HEK293 (cell line): ENCODE measurements around the gene RPS6KA5.
"Not testable (repeated sequence)": the region's sequence is repeated elsewhere in the genome, so short reads cannot be mapped to it uniquely, and the experiment has no call there.

Experiments used
- CTCF ChIA-PET: fragments of 350-600 bp; formaldehyde crosslinking; extraction: SDS; loops from one replicate; lab custom pipeline; 2021; ENCODE audit warnings: antibody characterized with exemption; lab: Yijun Ruan, JAX
- POLR2A ChIA-PET: fragments of 300-600 bp; formaldehyde crosslinking; extraction: SDS; loops from one replicate; lab custom pipeline; 2020; ENCODE audit warnings: antibody characterized with exemption, inconsistent platforms; lab: Yijun Ruan, JAX
- H3K27ac ChIP-seq: fragments of 200-500 bp; sonication (Bioruptor generic); 2 replicates; pipeline ENCODE4 v1.5.1; 2014; ENCODE audit warnings: low read depth, low read length, control low read depth, inconsistent platforms; ENCODE audit errors: extremely low read depth
- H3K36me3 ChIP-seq, 2 experiments: fragments of 200-500 bp in 1 of 2; sonication (Bioruptor generic) in 1 of 2; 1 replicate in 1 of 2; 2 replicates in 1 of 2; pipeline ENCODE4 v1.5.1; 2014 to 2017; ENCODE audit warnings: inconsistent platforms in 2 of 2, low read length in 2 of 2; ENCODE audit not compliant: control insufficient read depth in 2 of 2, insufficient read depth in 1 of 2
- H3K4me1 ChIP-seq: fragments of 200-500 bp; sonication (Bioruptor generic); 2 replicates; pipeline ENCODE4 v1.5.1; 2014; ENCODE audit warnings: mild to moderate bottlenecking, low read length, inconsistent platforms; ENCODE audit not compliant: control insufficient read depth, insufficient read depth
- H3K4me3 ChIP-seq: 2 replicates; pipeline ENCODE4 v1.5.1; 2011; ENCODE audit warnings: low read depth, mild to moderate bottlenecking, control low read depth, low read length, moderate library complexity
- H3K9me3 ChIP-seq: fragments of 200-500 bp; sonication (Bioruptor generic); 2 replicates; pipeline ENCODE4 v1.5.1; 2014; ENCODE audit warnings: low read depth, low read length, inconsistent platforms; ENCODE audit not compliant: control insufficient read depth, insufficient read depth
- HIC1 ChIP-seq: fragments of 450-650 bp; formaldehyde crosslinking; IDR thresholded peaks from 2 replicates; pipeline ENCODE4 v1.5.1; 2016; ENCODE audit warnings: missing biosample characterization, missing genetic modification characterization
- KLF17 ChIP-seq: fragments of 450-650 bp; formaldehyde crosslinking; IDR thresholded peaks from 2 replicates; pipeline ENCODE4 v1.5.1; 2016; ENCODE audit warnings: missing biosample characterization, missing genetic modification characterization
- MEIS1 ChIP-seq: sonication (generic); formaldehyde crosslinking; IDR thresholded peaks from 2 replicates; pipeline ENCODE4 v1.8.1; 2022; ENCODE audit warnings: missing genetic modification reagents, mild to moderate bottlenecking, borderline replicate concordance
- PBX3 ChIP-seq: sonication (generic); formaldehyde crosslinking; IDR thresholded peaks from 2 replicates; pipeline ENCODE4 v1.8.1; 2022; ENCODE audit warnings: mild to moderate bottlenecking, moderate library complexity, missing genetic modification reagents
- PRDM10 ChIP-seq: fragments of 450-650 bp; formaldehyde crosslinking; IDR thresholded peaks from 2 replicates; pipeline ENCODE4 v1.5.1; 2016; ENCODE audit warnings: missing biosample characterization, missing genetic modification characterization
- SETDB1 ChIP-seq: IDR thresholded peaks from one replicate; pipeline ENCODE4 v1.6.1; 2017; ENCODE audit warnings: mild to moderate bottlenecking, low read length, moderate library complexity, mixed read lengths; ENCODE audit not compliant: insufficient read length
- SP3 ChIP-seq: fragments of 450-650 bp; formaldehyde crosslinking; IDR thresholded peaks from 2 replicates; pipeline ENCODE4 v1.5.1; 2016; ENCODE audit warnings: missing biosample characterization, missing genetic modification characterization
- YY2 ChIP-seq: fragments of 450-650 bp; formaldehyde crosslinking; IDR thresholded peaks from 2 replicates; pipeline ENCODE4 v1.5.1; 2016; ENCODE audit warnings: missing biosample characterization, missing genetic modification characterization
- ZBTB17 ChIP-seq: fragments of 450-650 bp; formaldehyde crosslinking; IDR thresholded peaks from 2 replicates; pipeline ENCODE4 v1.5.1; 2016; ENCODE audit warnings: missing biosample characterization, missing genetic modification characterization
- ZFP3 ChIP-seq: fragments of 450-650 bp; formaldehyde crosslinking; IDR thresholded peaks from 2 replicates; pipeline ENCODE4 v1.5.1; 2016; ENCODE audit warnings: low read depth, missing biosample characterization, missing genetic modification characterization
- ZNF132 ChIP-seq: fragments of 450-650 bp; formaldehyde crosslinking; IDR thresholded peaks from 2 replicates; pipeline ENCODE4 v1.5.1; 2017; ENCODE audit warnings: missing biosample characterization, missing genetic modification characterization, borderline replicate concordance
- ZNF140 ChIP-seq: fragments of 450-650 bp; formaldehyde crosslinking; IDR thresholded peaks from 2 replicates; pipeline ENCODE4 v1.5.1; 2016; ENCODE audit warnings: missing biosample characterization, missing genetic modification characterization
- ZNF157 ChIP-seq: fragments of 450-650 bp; formaldehyde crosslinking; IDR thresholded peaks from 2 replicates; pipeline ENCODE4 v1.5.1; 2016; ENCODE audit warnings: missing biosample characterization, missing genetic modification characterization
- ZNF26 ChIP-seq: fragments of 450-650 bp; formaldehyde crosslinking; IDR thresholded peaks from 2 replicates; pipeline ENCODE4 v1.5.1; 2016; ENCODE audit warnings: missing biosample characterization, missing genetic modification characterization
- ZNF354C ChIP-seq: fragments of 450-650 bp; formaldehyde crosslinking; IDR thresholded peaks from 2 replicates; pipeline ENCODE4 v1.5.1; 2016; ENCODE audit warnings: missing biosample characterization, missing genetic modification characterization, low read depth, borderline replicate concordance
- ZNF391 ChIP-seq: fragments of 450-650 bp; formaldehyde crosslinking; IDR thresholded peaks from 2 replicates; pipeline ENCODE4 v1.5.1; 2016; ENCODE audit warnings: low read depth, missing biosample characterization, missing genetic modification characterization, borderline replicate concordance
- ZNF777 ChIP-seq: fragments of 450-650 bp; formaldehyde crosslinking; IDR thresholded peaks from 2 replicates; pipeline ENCODE4 v1.5.1; 2017; ENCODE audit warnings: missing biosample characterization, missing genetic modification characterization, borderline replicate concordance

Gene RPS6KA5

GRCh38 chr14:90960818-90961217 lies 99.6 kb downstream of the RPS6KA5 start (continued):
- TF ChIP-seq PRDM10 (tag by site-specific recombination) (no peak), PBX3 (CRISPR knock-in tag) (no peak), ZNF777 (tag by site-specific recombination) (no peak), ZFP3 (tag by site-specific recombination) (no peak), SP3 (tag by site-specific recombination) (no peak), ZNF140 (no peak)

- H3K4me1 ChIP-seq, result no peaks in the 10 kb centered on the region
- H3K27ac ChIP-seq, result no peak overlapping the region
- POLR2A ChIA-PET, result no interaction called here
- no peaks in the 10 kb centered on the region for H3K36me3 ChIP-seq
- TF ChIP-seq ZNF391 (no peak), ZBTB17 (tag by site-specific recombination) (no peak), MEIS1 (no peak)
- H3K9me3 ChIP-seq, result no peaks in the 10 kb centered on the region
- CTCF ChIA-PET, result no interaction called here
- H3K4me3 ChIP-seq, result no peak overlapping the region
These were observed 101.1 kb downstream of the RPS6KA5 start for GRCh38 chr14:90959344-90959743.

- ChIA-PET CTCF (no interaction called here), POLR2A (no interaction called here)
- Histone ChIP-seq H3K4me3 (no peak overlapping the region), H3K36me3 (no peaks in the 10 kb centered on the region), H3K4me1 (no peaks in the 10 kb centered on the region), H3K9me3 (no peaks in the 10 kb centered on the region), H3K27ac (no peak overlapping the region)
- TF ChIP-seq SP3 (tag by site-specific recombination), result no peak
- peak; percentile 91 for TF ChIP-seq SETDB1
- no peak for TF ChIP-seq KLF17 (tag by site-specific recombination)
These were observed 104.2 kb downstream of the RPS6KA5 start for GRCh38 chr14:90956273-90956672.

- H3K36me3 ChIP-seq, H3K4me1 ChIP-seq, H3K27ac ChIP-seq, H3K4me3 ChIP-seq, POLR2A ChIA-PET, CTCF ChIA-PET, H3K9me3 ChIP-seq: not testable (repeated sequence)
- TF ChIP-seq SETDB1, result peak; percentile 24
These were observed 106.8 kb downstream of the RPS6KA5 start for GRCh38 chr14:90953643-90954042.

- H3K4me1 ChIP-seq, result no peaks in the 10 kb centered on the region
- no peak overlapping the region for H3K27ac ChIP-seq
- no peak overlapping the region for H3K4me3 ChIP-seq
- peaks cover 0 to 4% of the 10 kb centered on the region in 2 experiments; a peak in 1 of 3 replicates for H3K36me3 ChIP-seq
- no peaks in the 10 kb centered on the region for H3K9me3 ChIP-seq
- CTCF ChIA-PET, result no interaction called here
- POLR2A ChIA-PET, result no interaction called here
- TF ChIP-seq HIC1 (no peak), ZNF132 (tag by site-specific recombination) (no peak), YY2 (tag by site-specific recombination) (no peak), ZNF157 (tag by site-specific recombination) (no peak), ZNF354C (no peak), ZNF26 (no peak)
These were observed 117.1 kb downstream of the RPS6KA5 start for GRCh38 chr14:90943367-90943766.
